OCI-M2 (cell line): ENCODE measurements around the gene RAD1.
"Not testable (repeated sequence)": the region's sequence is repeated elsewhere in the genome, so short reads cannot be mapped to it uniquely, and the experiment has no call there.

ENCODE experiments used
- DNase-seq: peaks from one replicate; lab custom pipeline; 2025; ENCODE audit not compliant: unreplicated experiment; lab: John Stamatoyannopoulos, UW

Gene RAD1, protein sequence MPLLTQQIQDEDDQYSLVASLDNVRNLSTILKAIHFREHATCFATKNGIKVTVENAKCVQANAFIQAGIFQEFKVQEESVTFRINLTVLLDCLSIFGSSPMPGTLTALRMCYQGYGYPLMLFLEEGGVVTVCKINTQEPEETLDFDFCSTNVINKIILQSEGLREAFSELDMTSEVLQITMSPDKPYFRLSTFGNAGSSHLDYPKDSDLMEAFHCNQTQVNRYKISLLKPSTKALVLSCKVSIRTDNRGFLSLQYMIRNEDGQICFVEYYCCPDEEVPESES

GRCh38 chr5:34915139-34915855, at the start of gene RAD1, which contains the start of gene BRIX1:
TSS of gene RAD1 (minus strand) at chr5:34915504. CDS start at chr5:34914892, 612 bp downstream.
TSS of gene BRIX1 (plus strand) at chr5:34915711. CDS start at chr5:34915739, 28 bp downstream.
- DNase-seq: peak; percentile 24

DNA sequence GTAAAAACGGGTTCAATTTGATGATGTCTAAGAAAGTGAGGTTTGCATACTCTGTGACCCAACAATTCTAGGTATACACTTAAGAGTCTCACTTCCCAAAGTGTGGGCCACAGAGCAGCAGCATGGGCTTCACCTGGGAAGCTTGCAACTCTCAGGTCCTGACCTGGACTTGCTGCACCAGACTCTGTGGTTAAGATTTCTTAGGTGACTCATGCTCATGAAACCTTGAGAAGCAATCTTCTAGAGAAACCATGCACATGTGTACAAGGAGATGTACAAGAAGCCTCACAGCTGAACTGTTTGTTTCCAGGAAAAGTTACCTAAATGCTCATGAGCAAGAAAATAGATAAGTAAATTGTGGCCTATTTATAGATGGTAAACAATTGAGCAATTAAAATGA, 44.0 kb upstream of the RAD1 start:
- no peak for DNase-seq

DNA sequence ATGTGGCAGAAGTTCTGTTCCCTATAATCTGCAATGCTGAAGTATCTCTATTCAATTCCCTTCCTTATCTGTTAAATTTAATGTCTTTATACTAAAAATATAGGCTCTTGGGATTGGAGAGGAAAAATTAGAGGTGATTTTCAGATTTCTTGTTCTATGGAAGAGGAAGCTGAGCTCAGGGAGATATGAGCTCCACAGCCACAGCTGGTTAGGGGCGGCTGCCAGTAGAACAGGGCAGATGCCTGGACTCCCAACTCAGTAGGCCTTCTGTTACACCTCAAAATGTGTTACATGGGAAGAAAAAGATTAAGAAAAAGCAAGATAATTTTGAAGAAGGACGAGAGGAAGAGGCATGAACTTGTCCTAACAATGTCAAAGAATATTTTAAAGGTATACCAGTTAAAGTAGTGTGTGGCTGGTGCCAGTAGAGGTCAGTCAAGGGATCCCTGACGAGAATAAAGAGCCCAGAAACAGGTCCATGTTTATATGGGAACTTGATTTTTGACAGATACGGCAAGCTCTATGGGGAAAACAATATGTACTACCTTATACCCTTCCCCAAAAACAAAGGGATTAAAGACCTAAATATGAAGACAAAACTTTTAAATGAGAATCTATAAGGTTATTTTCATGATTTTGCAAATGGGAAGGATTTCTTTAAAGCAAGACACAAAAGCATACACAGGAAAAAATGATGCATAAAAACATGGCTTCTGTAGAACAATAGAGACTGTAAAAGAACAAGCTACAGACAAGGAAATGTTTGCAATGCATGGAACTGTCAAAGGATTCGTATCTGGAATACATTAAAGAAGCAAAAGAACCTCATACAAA, 42.8 kb upstream of the RAD1 start:
- DNase-seq: no peak

DNA sequence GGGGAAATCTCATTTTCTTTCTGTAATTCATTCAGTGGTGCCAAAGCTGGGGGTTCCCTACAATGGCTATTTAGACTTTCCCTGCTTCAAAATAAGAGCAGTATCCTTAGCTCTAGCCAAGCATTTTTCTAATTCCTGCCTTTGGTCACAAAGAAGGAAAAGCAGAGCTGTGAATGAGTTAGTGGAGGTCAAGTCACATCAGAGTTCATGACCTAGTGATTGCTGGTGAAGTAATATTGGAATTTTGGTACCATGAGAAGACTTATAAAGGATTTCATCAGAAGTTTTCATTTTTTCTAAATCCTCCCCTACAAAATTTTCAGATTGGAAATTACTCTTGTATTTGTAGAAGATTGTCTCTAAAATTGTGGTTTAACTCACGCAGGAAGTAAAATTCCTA, 42.0 kb upstream of the RAD1 start:
- no peak for DNase-seq

GRCh38 chr5:34944460-34945047, 29.2 kb upstream of the RAD1 start:
- DNase-seq: no peak

DNA sequence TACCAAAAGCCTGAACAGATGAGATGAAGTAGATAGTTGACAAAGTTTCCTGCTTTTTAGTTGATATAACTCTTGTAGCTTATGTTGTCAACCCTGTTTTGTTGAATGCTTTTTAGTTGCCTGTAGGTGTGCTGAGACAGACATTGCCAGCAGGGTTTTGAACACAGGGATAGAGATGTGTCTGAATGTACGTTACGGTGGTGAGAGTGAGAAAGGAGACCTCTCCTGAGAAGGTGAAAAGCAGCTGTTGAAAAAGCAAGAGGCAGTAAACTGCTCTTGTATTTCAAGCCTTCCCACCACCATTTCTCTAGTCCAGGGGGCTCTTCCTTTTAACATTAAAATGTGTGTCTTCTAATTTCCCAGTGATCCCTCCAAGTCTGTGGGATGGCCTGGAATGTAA, 28.7 kb upstream of the RAD1 start:
- no peak for DNase-seq

DNA sequence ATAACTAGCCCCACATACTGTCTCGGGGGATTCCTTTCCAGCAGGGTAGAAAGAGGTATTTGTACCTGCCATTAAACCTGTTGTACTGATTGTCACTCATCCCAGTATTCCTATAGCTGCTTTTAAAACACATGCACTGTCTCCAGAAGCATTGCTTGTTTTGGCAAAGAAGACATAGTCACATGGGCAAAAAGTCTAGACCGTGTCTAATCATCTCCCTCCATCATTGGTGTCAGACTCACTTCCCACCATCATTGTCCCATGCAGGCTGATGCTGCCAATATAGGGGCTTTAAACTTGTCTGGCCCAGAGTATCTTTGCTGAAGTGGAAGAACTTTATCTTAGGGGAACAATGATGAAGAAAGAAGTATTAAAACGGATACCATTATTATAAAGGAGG, 26.6 kb upstream of the RAD1 start:
- no peak for DNase-seq

GRCh38 chr5:34932947-34933346, 17.6 kb upstream of the RAD1 start:
- no peak for DNase-seq

GRCh38 chr5:34930870-34931269, 15.6 kb upstream of the RAD1 start:
- DNase-seq: no peak

GRCh38 chr5:34930462-34930844, 15.1 kb upstream of the RAD1 start:
- DNase-seq: no peak

DNA sequence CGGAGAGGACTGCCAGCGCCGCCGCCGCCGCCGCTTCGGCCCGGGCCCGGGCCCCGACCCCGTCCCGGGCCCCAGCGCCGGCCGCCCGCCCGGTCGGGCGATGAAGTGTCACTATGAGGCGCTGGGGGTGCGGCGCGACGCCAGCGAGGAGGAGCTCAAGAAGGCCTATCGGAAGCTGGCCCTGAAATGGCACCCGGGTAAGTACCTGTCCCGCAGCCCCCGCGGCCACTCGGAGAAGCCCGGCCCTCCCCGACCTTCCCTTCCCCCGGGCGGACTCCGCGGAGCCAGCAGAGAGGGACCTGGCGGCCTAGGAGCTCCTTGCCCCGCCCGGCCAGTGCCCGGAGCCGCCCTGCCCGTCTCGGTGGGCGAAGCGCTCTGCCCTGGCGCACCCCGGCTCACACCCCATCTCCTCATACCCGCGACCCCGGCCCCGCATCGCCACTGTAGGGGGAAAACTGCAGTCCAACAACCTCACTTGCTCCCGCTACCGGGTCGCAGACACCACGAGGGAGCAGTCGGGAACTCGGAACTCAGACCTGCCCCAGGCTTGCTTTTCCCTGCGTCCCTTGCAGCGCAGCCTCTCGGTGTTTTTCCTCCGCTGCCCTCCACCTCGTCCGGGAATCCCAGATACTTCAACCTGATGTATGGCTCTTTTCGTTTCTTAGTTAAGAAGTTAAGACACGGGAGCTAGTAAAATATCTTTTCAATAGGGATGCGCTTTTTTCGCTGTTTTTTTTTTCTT, 14.6 kb upstream of the RAD1 start:
- DNase-seq: peak; percentile 3

- peak; percentile 51 for DNase-seq
Measured at GRCh38 chr5:34929134-34929719, 13.9 kb upstream of the RAD1 start, which contains the start of gene DNAJC21. TSS of gene DNAJC21 (plus strand) at chr5:34929559. CDS start at chr5:34929820, 261 bp downstream.

- no peak for DNase-seq
Measured at GRCh38 chr5:34928267-34928666, 13.0 kb upstream of the RAD1 start.

DNA sequence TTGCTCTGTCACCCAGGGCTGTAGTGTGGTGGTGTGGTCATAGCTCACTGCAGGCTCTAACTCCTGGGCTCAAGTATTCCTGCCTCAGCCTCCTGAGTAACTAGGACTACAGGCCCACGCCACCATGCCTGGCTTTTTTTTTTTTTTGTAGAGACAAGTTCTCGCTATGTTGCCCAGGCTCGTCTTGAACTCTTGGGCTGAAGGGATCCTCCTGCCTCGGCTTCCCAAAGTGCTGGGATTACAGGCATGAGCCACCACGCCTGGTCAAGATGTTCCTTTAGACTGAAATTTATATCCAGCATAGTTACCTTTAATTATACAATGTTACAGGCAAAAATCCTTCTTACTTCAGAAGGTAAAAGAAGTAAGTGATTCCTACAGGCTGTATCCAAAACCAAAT, 12.5 kb upstream of the RAD1 start:
- no peak for DNase-seq

GRCh38 chr5:34926318-34926888, 11.1 kb upstream of the RAD1 start:
- DNase-seq: no peak

GRCh38 chr5:34924462-34924765, 9.1 kb upstream of the RAD1 start:
- DNase-seq: no peak

- peak; percentile 3 for DNase-seq
Measured at GRCh38 chr5:34923694-34924461, 8.6 kb upstream of the RAD1 start.

DNA sequence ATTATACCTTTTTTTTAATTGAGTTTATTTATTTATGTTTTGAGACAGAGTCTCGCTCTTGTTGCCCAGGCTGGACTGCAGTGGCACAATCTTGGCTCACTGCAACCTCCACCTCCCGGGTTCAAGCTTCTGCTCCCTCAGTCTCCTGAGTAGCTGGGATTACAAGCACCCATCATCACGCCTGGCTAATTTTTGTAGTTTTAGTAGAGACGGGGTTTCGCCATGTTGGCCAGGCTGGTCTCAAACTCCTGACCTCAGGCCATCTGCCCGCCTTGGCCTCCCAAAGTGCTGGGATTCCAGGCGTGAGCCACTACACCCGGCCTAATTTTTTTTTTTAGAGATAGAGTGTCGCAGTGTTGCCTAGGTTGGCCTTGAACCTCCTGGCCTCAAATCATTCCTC, 8.0 kb upstream of the RAD1 start:
- not testable (repeated sequence) for DNase-seq

- no peak for DNase-seq
Measured at GRCh38 chr5:34919077-34919476, 3.8 kb upstream of the RAD1 start.
